Brain microvascular endothelial cell (primary cell): ENCODE data around the gene ATAD3A.

Experiments
- DNase-seq: peaks from one replicate; pipeline ENCODE4 v3.0.0-alpha.2; 2020
- H3K27ac ChIP-seq: fragments of 250-450 bp; sonication (Bioruptor Pico); 2 replicates; pipeline ENCODE4 v1.5.1; 2020; ENCODE audit warnings: mild to moderate bottlenecking, moderate library complexity
- H3K27me3 ChIP-seq: fragments of 250-450 bp; sonication (Bioruptor Pico); replicated peaks from 2 replicates; pipeline ENCODE4 v1.5.1; 2020; ENCODE audit warnings: mild to moderate bottlenecking
- H3K36me3 ChIP-seq: fragments of 250-450 bp; sonication (Bioruptor Pico); replicated peaks from 2 replicates; pipeline ENCODE4 v1.5.1; 2020; ENCODE audit warnings: mild to moderate bottlenecking
- H3K4me3 ChIP-seq: 2 replicates; pipeline ENCODE4 v1.5.1; 2011; ENCODE audit warnings: low read depth, mild to moderate bottlenecking, control low read depth, low read length, moderate library complexity
- CTCF ChIP-seq: IDR thresholded peaks from 2 replicates; pipeline ENCODE4 v1.5.1; 2011; ENCODE audit warnings: low read depth, mild to moderate bottlenecking, moderate library complexity, low read length, control low read depth, inconsistent platforms; ENCODE audit errors: missing control alignments
- in situ Hi-C: cut with HindIII; loops from 2 replicates; pipeline ENCODE4 v1.10.0; 2017; ENCODE audit warnings: low sequenced_read_pairs, low pct_ligation_motif_present

ATAD3A gene

GRCh38 chr1:1547476-1547875, 35.5 kb downstream of the ATAD3A start:
- no peak for DNase-seq
- H3K27ac ChIP-seq: no peak overlapping the region
- H3K4me3 ChIP-seq: no peak overlapping the region
- no peak for TF ChIP-seq CTCF
- peaks cover 6% of the 10 kb centered on the region for H3K36me3 ChIP-seq
- in situ Hi-C loops: no loop called here
- no peaks in the 10 kb centered on the region for H3K27me3 ChIP-seq

GRCh38 chr1:1548591-1548990, 36.6 kb downstream of the ATAD3A start:
- Histone ChIP-seq H3K4me3 (no peak overlapping the region), H3K36me3 (no peaks in the 10 kb centered on the region), H3K27me3 (no peaks in the 10 kb centered on the region), H3K27ac (no peak overlapping the region)
- in situ Hi-C loops: no loop called here
- TF ChIP-seq CTCF: no peak
- DNase-seq: no peak

GRCh38 chr1:1550087-1550486, 38.1 kb downstream of the ATAD3A start:
- Histone ChIP-seq H3K4me3 (no peak overlapping the region), H3K36me3 (peaks cover under 1% of the 10 kb centered on the region), H3K27ac (no peak overlapping the region), H3K27me3 (no peaks in the 10 kb centered on the region)
- DNase-seq: no peak
- TF ChIP-seq CTCF: no peak
- in situ Hi-C loops: no loop called here

GRCh38 chr1:1550591-1551432, 38.9 kb downstream of the ATAD3A start:
- H3K27ac ChIP-seq: no peak overlapping the region

GRCh38 chr1:1551524-1552262, 39.7 kb downstream of the ATAD3A start:
- H3K36me3 ChIP-seq: peaks cover 9% of the 10 kb centered on the region
- TF ChIP-seq CTCF: no peak
- in situ Hi-C loops: no loop called here

More at GRCh38 chr1:1550591-1551432, 38.9 kb downstream of the ATAD3A start:
- Histone ChIP-seq H3K27me3 (no peaks in the 10 kb centered on the region), H3K36me3 (peaks cover 7% of the 10 kb centered on the region), H3K4me3 (no peak overlapping the region)
- in situ Hi-C loops: no loop called here
- peak; percentile 80 for TF ChIP-seq CTCF
- peak; percentile 71 for DNase-seq

More at GRCh38 chr1:1551524-1552262, 39.7 kb downstream of the ATAD3A start:
- DNase-seq: no peak
- Histone ChIP-seq H3K4me3 (no peak overlapping the region), H3K27me3 (no peaks in the 10 kb centered on the region), H3K27ac (no peak overlapping the region)
